NCI-H2227 treated with DMSO at 0.1 percent for 48 hours (cell line): ENCODE results near the gene CCT6B.

Experiments
- DNase-seq: peaks from one replicate; lab custom pipeline; 2025; lab: John Stamatoyannopoulos, UW

The CCT6B gene

GRCh38 chr17:34886831-34887230, 74.4 kb downstream of the CCT6B start:
- no peak for DNase-seq

GRCh38 chr17:34885076-34885475, 76.2 kb downstream of the CCT6B start:
- DNase-seq, result no peak

- no peak for DNase-seq
Observed at GRCh38 chr17:34884597-34884996, 76.7 kb downstream of the CCT6B start.

- no peak for DNase-seq
Observed at GRCh38 chr17:34883106-34884000, 77.9 kb downstream of the CCT6B start.

- DNase-seq, result no peak
Observed at GRCh38 chr17:34879146-34879545, 82.1 kb downstream of the CCT6B start.
